ENCODE data around the gene ASIC4.

ASIC4 gene

DNA sequence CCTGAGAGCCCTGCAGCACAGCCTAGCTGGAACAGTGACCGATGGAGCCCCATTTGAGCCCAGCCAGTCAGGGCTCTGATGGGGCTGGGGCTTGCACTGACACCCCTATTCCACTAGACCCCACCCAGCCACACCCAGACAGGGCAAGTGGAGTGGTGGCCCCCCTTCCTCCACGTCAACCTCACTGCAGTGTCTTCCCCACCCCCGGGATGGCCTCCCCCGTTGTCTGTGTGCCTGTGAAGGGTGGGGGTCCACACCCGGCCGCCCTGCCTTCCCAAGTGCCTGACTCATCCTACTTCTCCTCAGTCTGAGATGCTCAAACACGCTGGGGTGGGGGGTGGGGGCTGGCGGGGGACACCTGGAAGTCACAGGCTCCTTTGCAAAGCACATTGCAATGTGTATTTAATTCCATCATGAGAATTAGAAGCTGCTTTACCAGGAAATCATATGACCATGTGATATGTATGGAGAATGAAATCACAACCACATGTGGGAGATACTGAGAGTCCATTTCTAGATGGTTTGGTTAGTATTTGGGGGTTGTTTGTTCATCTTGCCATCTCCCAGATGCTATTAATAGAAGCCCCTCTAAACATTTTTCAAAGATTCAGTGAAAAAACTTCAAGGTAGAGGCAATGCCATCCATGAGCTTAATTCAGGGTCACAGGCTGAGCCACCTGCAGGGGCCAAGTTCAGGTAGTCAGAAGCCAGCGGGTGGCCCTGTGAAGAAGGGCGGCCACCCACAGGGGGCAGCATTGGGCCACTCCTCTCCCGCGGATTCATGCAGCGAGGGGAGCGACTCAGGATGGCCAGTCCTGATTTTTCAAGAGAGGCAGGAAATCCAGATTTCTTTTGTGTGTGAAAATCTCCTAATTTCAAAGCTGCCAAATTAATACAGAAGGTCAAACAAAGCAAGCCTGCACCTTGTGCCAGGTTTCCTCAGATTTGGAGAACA lies 38.3 kb upstream of the ASIC4 start:
- Histone ChIP-seq H3K9me2 (replicated peaks; ENCODE audit: insufficient read depth, low read length) (no peaks in the 10 kb centered on the region), H3K79me2 (ENCODE audit: insufficient read depth, low read length) (no peaks in the 10 kb centered on the region), H3K4me2 (ENCODE audit: low read depth, low read length, poor library complexity, severe bottlenecking) (no peak overlapping the region), H2AFZ (ENCODE audit: low read depth, low read length, severe bottlenecking) (no peak overlapping the region), H3K9me3 (ENCODE audit: insufficient read depth, low read length) (no peaks in the 10 kb centered on the region), H3K27ac (ENCODE audit: low read depth, low read length) (no peak overlapping the region), H3K36me3 (ENCODE audit: low read length) (no peaks in the 10 kb centered on the region), H3K27me3 (ENCODE audit: low read length) (no peaks in the 10 kb centered on the region), H3K9ac (ENCODE audit: low read length) (no peak overlapping the region), H3F3A (ENCODE audit: insufficient read depth) (no peaks in the 10 kb centered on the region), H3K4me3 (ENCODE audit: insufficient read depth, low read length, poor library complexity, severe bottlenecking) (no peak overlapping the region), H4K20me1 (ENCODE audit: low read depth, low read length) (no peaks in the 10 kb centered on the region)
- TF ChIP-seq, protein P1, sequence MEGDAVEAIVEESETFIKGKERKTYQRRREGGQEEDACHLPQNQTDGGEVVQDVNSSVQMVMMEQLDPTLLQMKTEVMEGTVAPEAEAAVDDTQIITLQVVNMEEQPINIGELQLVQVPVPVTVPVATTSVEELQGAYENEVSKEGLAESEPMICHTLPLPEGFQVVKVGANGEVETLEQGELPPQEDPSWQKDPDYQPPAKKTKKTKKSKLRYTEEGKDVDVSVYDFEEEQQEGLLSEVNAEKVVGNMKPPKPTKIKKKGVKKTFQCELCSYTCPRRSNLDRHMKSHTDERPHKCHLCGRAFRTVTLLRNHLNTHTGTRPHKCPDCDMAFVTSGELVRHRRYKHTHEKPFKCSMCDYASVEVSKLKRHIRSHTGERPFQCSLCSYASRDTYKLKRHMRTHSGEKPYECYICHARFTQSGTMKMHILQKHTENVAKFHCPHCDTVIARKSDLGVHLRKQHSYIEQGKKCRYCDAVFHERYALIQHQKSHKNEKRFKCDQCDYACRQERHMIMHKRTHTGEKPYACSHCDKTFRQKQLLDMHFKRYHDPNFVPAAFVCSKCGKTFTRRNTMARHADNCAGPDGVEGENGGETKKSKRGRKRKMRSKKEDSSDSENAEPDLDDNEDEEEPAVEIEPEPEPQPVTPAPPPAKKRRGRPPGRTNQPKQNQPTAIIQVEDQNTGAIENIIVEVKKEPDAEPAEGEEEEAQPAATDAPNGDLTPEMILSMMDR (IDR thresholded peaks at IDR 0.05; ENCODE audit: insufficient read depth, low read length, poor library complexity, severe bottlenecking), result peak; percentile 77
- TF ChIP-seq EZH2phosphoT487 (conservative IDR thresholded peaks at IDR 0.05; ENCODE audit: low read length), result no peak

DNA sequence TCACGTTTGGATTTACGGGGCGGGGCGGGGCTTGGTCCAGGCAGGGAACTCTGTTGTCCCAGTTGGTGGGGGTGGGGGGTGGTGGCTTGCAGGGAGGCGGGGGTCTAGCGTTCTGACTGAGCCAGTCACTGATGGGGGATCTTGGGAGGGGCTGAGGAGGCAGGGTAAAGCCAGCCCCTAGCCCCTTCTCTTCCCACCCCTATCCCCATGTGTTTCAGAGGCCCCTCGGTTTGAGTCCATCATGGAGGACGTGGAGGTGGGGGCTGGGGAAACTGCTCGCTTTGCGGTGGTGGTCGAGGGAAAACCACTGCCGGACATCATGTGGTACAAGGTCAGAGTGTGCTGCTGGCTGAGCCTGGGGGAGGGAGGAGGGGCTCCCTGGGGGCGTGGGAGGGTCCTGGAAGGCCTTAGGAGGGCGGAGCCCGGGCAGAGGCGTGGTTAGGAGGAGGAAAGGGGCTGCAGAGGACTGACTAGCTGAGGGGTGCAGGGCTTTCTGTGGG lies 37.6 kb upstream of the ASIC4 start:
- Histone ChIP-seq H3K27me3 (ENCODE audit: low read length) (no peaks in the 10 kb centered on the region), H3K9me3 (ENCODE audit: insufficient read depth, low read length) (no peaks in the 10 kb centered on the region), H2AFZ (ENCODE audit: low read depth, low read length, severe bottlenecking) (no peak overlapping the region), H3K9me2 (replicated peaks; ENCODE audit: insufficient read depth, low read length) (no peaks in the 10 kb centered on the region), H3K27ac (ENCODE audit: low read depth, low read length) (no peak overlapping the region), H3K4me3 (ENCODE audit: insufficient read depth, low read length, poor library complexity, severe bottlenecking) (no peak overlapping the region), H3K36me3 (ENCODE audit: low read length) (no peaks in the 10 kb centered on the region), H3F3A (ENCODE audit: insufficient read depth) (no peaks in the 10 kb centered on the region), H3K79me2 (ENCODE audit: insufficient read depth, low read length) (no peaks in the 10 kb centered on the region), H3K4me2 (ENCODE audit: low read depth, low read length, poor library complexity, severe bottlenecking) (no peak overlapping the region), H4K20me1 (ENCODE audit: low read depth, low read length) (no peaks in the 10 kb centered on the region), H3K9ac (ENCODE audit: low read length) (no peak overlapping the region)
- TF ChIP-seq, protein P1 (IDR thresholded peaks at IDR 0.05; ENCODE audit: insufficient read depth, low read length, poor library complexity, severe bottlenecking), result no peak
- TF ChIP-seq EZH2phosphoT487 (conservative IDR thresholded peaks at IDR 0.05; ENCODE audit: low read length), result no peak

DNA sequence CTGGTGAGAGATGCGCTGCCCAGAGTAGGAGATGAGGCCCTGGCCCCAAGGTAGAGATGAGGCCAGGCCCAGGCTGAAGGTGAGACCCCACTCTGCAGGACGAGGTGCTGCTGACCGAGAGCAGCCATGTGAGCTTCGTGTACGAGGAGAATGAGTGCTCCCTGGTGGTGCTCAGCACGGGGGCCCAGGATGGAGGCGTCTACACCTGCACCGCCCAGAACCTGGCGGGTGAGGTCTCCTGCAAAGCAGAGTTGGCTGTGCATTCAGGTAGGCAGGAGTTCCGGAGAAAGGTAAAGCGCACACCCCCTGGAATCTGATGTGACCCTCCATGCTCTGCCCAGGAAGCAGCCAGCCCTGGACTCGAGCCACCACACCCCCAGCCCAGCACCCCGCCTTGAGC lies 37.1 kb upstream of the ASIC4 start:
- no peak overlapping the region for H3K9ac ChIP-seq (ENCODE audit: low read length)
- H3K9me2 ChIP-seq (replicated peaks; ENCODE audit: insufficient read depth, low read length), result no peaks in the 10 kb centered on the region
- H2AFZ ChIP-seq (ENCODE audit: low read depth, low read length, severe bottlenecking), result no peak overlapping the region
- no peak overlapping the region for H3K4me2 ChIP-seq (ENCODE audit: low read depth, low read length, poor library complexity, severe bottlenecking)
- no peak for TF ChIP-seq EZH2phosphoT487 (conservative IDR thresholded peaks at IDR 0.05; ENCODE audit: low read length)
- TF ChIP-seq, protein P1 (IDR thresholded peaks at IDR 0.05; ENCODE audit: insufficient read depth, low read length, poor library complexity, severe bottlenecking), result no peak
- H4K20me1 ChIP-seq (ENCODE audit: low read depth, low read length), result no peaks in the 10 kb centered on the region
- H3K36me3 ChIP-seq (ENCODE audit: low read length), result no peaks in the 10 kb centered on the region
- no peak overlapping the region for H3K27ac ChIP-seq (ENCODE audit: low read depth, low read length)
- no peaks in the 10 kb centered on the region for H3F3A ChIP-seq (ENCODE audit: insufficient read depth)
- H3K9me3 ChIP-seq (ENCODE audit: insufficient read depth, low read length), result no peaks in the 10 kb centered on the region
- no peaks in the 10 kb centered on the region for H3K79me2 ChIP-seq (ENCODE audit: insufficient read depth, low read length)
- H3K4me3 ChIP-seq (ENCODE audit: insufficient read depth, low read length, poor library complexity, severe bottlenecking), result no peak overlapping the region
- no peaks in the 10 kb centered on the region for H3K27me3 ChIP-seq (ENCODE audit: low read length)
